OCI-LY3 (cell line): Measurements from ENCODE around the gene ARHGAP12.

Experiments used
- EZH2phosphoT487 ChIP-seq: fragments of 200-600 bp; shearing (Covaris generic); IDR thresholded peaks from 2 replicates; pipeline ENCODE4 v1.6.1; 2018; ENCODE audit warnings: antibody characterized with exemption, mixed run types, low read depth
- TF ChIP-seq, protein P1 (sequence below): fragments of 200-600, 300-600 bp; sonication (generic); IDR thresholded peaks from 2 replicates; pipeline ENCODE4 v1.5.1; 2014; ENCODE audit warnings: antibody characterized with exemption, low read length, low read depth

DNA sequence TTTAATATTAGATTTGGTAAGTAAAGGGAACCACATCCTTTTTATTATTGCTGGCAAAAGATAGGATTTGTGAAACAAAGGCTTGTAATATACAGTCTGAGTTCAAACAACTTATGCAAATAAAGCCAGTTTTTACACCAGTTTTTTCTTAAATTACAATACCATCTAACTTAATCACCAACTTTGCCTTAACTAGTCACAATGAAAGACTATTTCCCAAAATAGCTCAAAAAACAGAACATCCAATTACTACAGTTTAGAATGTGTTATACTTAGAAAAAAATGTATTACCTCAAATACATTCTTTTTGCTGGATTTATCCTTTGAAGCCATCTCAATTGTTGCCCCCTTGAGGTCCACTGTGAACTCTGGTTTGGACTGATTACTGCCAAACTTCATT is 108.5 kb downstream of the ARHGAP12 start:
- TF ChIP-seq, protein P1, sequence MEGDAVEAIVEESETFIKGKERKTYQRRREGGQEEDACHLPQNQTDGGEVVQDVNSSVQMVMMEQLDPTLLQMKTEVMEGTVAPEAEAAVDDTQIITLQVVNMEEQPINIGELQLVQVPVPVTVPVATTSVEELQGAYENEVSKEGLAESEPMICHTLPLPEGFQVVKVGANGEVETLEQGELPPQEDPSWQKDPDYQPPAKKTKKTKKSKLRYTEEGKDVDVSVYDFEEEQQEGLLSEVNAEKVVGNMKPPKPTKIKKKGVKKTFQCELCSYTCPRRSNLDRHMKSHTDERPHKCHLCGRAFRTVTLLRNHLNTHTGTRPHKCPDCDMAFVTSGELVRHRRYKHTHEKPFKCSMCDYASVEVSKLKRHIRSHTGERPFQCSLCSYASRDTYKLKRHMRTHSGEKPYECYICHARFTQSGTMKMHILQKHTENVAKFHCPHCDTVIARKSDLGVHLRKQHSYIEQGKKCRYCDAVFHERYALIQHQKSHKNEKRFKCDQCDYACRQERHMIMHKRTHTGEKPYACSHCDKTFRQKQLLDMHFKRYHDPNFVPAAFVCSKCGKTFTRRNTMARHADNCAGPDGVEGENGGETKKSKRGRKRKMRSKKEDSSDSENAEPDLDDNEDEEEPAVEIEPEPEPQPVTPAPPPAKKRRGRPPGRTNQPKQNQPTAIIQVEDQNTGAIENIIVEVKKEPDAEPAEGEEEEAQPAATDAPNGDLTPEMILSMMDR: no peak
- no peak for TF ChIP-seq EZH2phosphoT487
